Heart left ventricle (tissue), 16 donors: ENCODE data around the gene NUTF2. TPM values are rescaled to one million over a fixed set of nuclear protein-coding genes. Genes with fewer than 3 reads are reported as not detected.

ENCODE experiments used
- ATAC-seq, 4 donors: fragments of 200-7000 bp; cut with Tn5 transposase; one replicate each; pipeline ENCODE4 v1.9.1; 2020 to 2022; ENCODE audit warnings: moderate library complexity in 4 of 4, mild to moderate bottlenecking in 3 of 4, moderate number of reproducible peaks in 1 of 4
- DNase-seq, 5 donors: peaks; one replicate each; pipeline ENCODE4 v3.0.0-alpha.2; 2020
- H3K27ac ChIP-seq, 12 donors: fragments of 200-600 bp; sonication (generic) in 4 of 12; one replicate each; pipeline versions ENCODE4 v1.5.0 to v1.8.0; 2016 to 2022; ENCODE audit warnings: mild to moderate bottlenecking in 2 of 12
- H3K27me3 ChIP-seq, 9 donors: fragments of 200-600 bp; sonication (generic) in 2 of 9; one replicate each; pipeline versions ENCODE4 v1.5.1 to v1.8.0; 2016 to 2022; ENCODE audit warnings: mild to moderate bottlenecking in 3 of 9
- H3K36me3 ChIP-seq, 9 donors: fragments of 200-600 bp; sonication (generic) in 2 of 9; one replicate each; pipeline versions ENCODE4 v1.5.0 to v1.8.0; 2018 to 2022; ENCODE audit warnings: mild to moderate bottlenecking in 2 of 9
- H3K4me1 ChIP-seq, 12 donors: fragments of 200-600 bp; sonication (generic) in 4 of 12; one replicate each; pipeline versions ENCODE4 v1.5.0 to v1.8.0; 2016 to 2022; ENCODE audit warnings: mild to moderate bottlenecking in 3 of 12
- H3K4me3 ChIP-seq, 12 donors: fragments of 200-600 bp; sonication (generic) in 4 of 12; one replicate each; pipeline versions ENCODE4 v1.5.0 to v1.8.0; 2017 to 2022; ENCODE audit warnings: mild to moderate bottlenecking in 9 of 12, moderate library complexity in 4 of 12
- H3K9me3 ChIP-seq, 12 donors: fragments of 200-600 bp; sonication (generic) in 4 of 12; one replicate each; pipeline versions ENCODE4 v1.5.0 to v1.8.0; 2016 to 2022; ENCODE audit warnings: mild to moderate bottlenecking in 1 of 12
- CTCF ChIP-seq, 12 donors: fragments of 200-600 bp; sonication (generic) in 4 of 12; IDR thresholded peaks; one replicate each; pipeline versions ENCODE4 v1.5.0 to v1.8.0; 2018 to 2022; ENCODE audit warnings: antibody characterized with exemption in 12 of 12, mild to moderate bottlenecking in 5 of 12
- POLR2A ChIP-seq, 2 donors: fragments of 450-650 bp; IDR thresholded peaks; one replicate each; pipeline ENCODE4 v1.6.1; 2017; ENCODE audit warnings: antibody characterized with exemption in 2 of 2, mild to moderate bottlenecking in 2 of 2, moderate library complexity in 2 of 2
- WGBS, 4 donors: extraction: QIAGEN DNeasy Blood & Tissue Kit in 2 of 4; methylation state at CpG; one replicate each; pipeline versions ENCODE4 v1.1.5 to v1.1.7; 2013 to 2018; 5-methylcytosine and 5-hydroxymethylcytosine counted together
- intact Hi-C, 10 donors: fragments of 100-400 bp; cut with DNase I; formaldehyde crosslinking; loops; one replicate each; pipeline versions ENCODE4 v1.11.1 to v1.14.2; 2022
- polyA plus RNA-seq, 2 donors: library from polyadenylated mRNA; stranded (reverse); fragments of 200-250 nt; gene quantifications; one replicate each; pipeline ENCODE4 v1.2.3, GENCODE V29; 2013
- total RNA-seq, 9 donors: library from RNA; depleted of rRNA in 2 of 9; stranded (reverse); fragments of >200 nt in 2 of 9; fragmentation: NEBNext Ultra II Directional in 3 of 9; extraction: Animal tissue kit (Norgen Biotek cat#: 25700) in 3 of 9; gene quantifications; one replicate each; pipeline versions ENCODE4 v1.1.0 to v1.2.4, GENCODE V29; 2016 to 2023
- donor health status: ischemic (EF 13 %, LVEDD 7.1; RV severe dilation, severe dysfunction).
- donor health status: healthy with polysubstance abuse.
- donor health status: DM: no; HTN: yes; CAD: no.
- donor health status: DM: no; HTN: no; CAD: no.
- donor health status: ischemic (EF 25% LVEDD 6.9; RV normal size, moderate dysfunction).
- donor health status: ischemic (EF 25% LVEDD 5.7; RV mildly dilated, moderate dysfunction).
- donor health status: healthy.
- donor health status: DM: yes; HTN: yes; CAD: no.
- donor health status: ischemic (EF 35%, LVEDD 5.7; RV mildly dilated, moderate dysfunction).
- donor health status: nonischemic (EF 11% LVEDD 7.7; RV severe dilation, severe dysfunction).
- donor health status: DM: yes; HTN: yes; CAD: no.
- donor health status: PGD.
- donor health status: ischemic (EF 29% LVEDD 5.4; RV normal size, mild dysfunction).
- donor health status: nonischemic (EF 23%, LVEDD 6.1; RV moderate dilation, normal function).

Gene NUTF2
- total and polyA plus RNA-seq, 11 donors, result 66.5 to 191 (median 93.9) TPM

GRCh38 chr16:67917852-67918236 is 71.1 kb downstream of the NUTF2 start:
- intact Hi-C loops, result loop anchor here in 1 of 10 donors (5.0 kb wide), 1 partner anchor 101 kb away; no protein-coding TSS in a partner anchor
- Histone ChIP-seq H3K4me3 (no peak overlapping the region), H3K27me3 (no peaks in the 10 kb centered on the region), H3K27ac (peak overlapping the region in 11 of 12 donors; percentile 31 to 76 (median 64)), H3K36me3 (peaks cover 0 to 32% (median 6%) of the 10 kb centered on the region in 9 donors), H3K9me3 (no peaks in the 10 kb centered on the region), H3K4me1 (peaks cover 0 to 83% (median 51%) of the 10 kb centered on the region in 12 donors)
- 51 to 76% (median 59%) methylated on average over 4 of the region's 4 CpGs for WGBS, 4 donors
- TF ChIP-seq CTCF (IDR thresholded peaks at IDR 0.05) (no peak), POLR2A (IDR thresholded peaks at IDR 0.05) (no peak)
- no peak for DNase-seq
- peak in 3 of 4 donors; percentile 19 to 69 (median 40) for ATAC-seq

GRCh38 chr16:67919622-67920221 is 73.0 kb downstream of the NUTF2 start:
- DNase-seq, result no peak
- H3K27me3 ChIP-seq, result no peaks in the 10 kb centered on the region
- intact Hi-C loops, result loop anchor here in 4 of 10 donors (5.0 to 10.0 kb wide), 2 partner anchors 102 to 245 kb away; no protein-coding TSS in a partner anchor
- no peak overlapping the region for H3K4me3 ChIP-seq
- 55 to 73% (median 62%) methylated on average over 6 of the region's 6 CpGs for WGBS, 4 donors
- H3K9me3 ChIP-seq, result no peaks in the 10 kb centered on the region
- peaks cover 0 to 38% (median 5%) of the 10 kb centered on the region in 9 donors for H3K36me3 ChIP-seq
- peaks cover 0 to 98% (median 54%) of the 10 kb centered on the region in 12 donors for H3K4me1 ChIP-seq
- TF ChIP-seq POLR2A (IDR thresholded peaks at IDR 0.05) (no peak), CTCF (IDR thresholded peaks at IDR 0.05) (peak in 7 of 12 donors; percentile 10 to 52 (median 20))
- peak overlapping the region in 7 of 12 donors; percentile 4 to 39 (median 26) for H3K27ac ChIP-seq
- ATAC-seq, result peak in 3 of 4 donors; percentile 27 to 35 (median 27)

Other genes with a start within 250 kb of the NUTF2 start
- 1 to 10 TPM in 3 of 9 donors, under 1 TPM in 4, not detected in 2; 0.27 to 1.7 (median 0.60) TPM for gene CARMIL2, start 201.8 kb upstream of the NUTF2 start, total RNA-seq
- gene CARMIL2, start 201.8 kb upstream of the NUTF2 start, polyA plus RNA-seq, result under 1 TPM; 0.21 to 0.30 TPM
- gene ACD, start 186.7 kb upstream of the NUTF2 start, total RNA-seq, result 10 to 100 TPM in 4 of 9 donors, 1 to 10 TPM in 5; 6.2 to 19.9 (median 9.5) TPM
- 10 to 100 TPM in 1 of 2 donors, 1 to 10 TPM in 1; 7.8 to 15.6 TPM for gene ACD, start 186.7 kb upstream of the NUTF2 start, polyA plus RNA-seq
- 1 to 10 TPM; 1.7 to 5.6 (median 2.9) TPM for gene PARD6A, start 186.0 kb upstream of the NUTF2 start, total RNA-seq
- 1 to 10 TPM; 2.7 to 7.0 TPM for gene PARD6A, start 186.0 kb upstream of the NUTF2 start, polyA plus RNA-seq
- gene ENKD1, start 180.2 kb upstream of the NUTF2 start, total RNA-seq, result 10 to 100 TPM in 4 of 9 donors, 1 to 10 TPM in 5; 7.6 to 15.6 (median 8.6) TPM
- gene ENKD1, start 180.2 kb upstream of the NUTF2 start, polyA plus RNA-seq, result 10 to 100 TPM; 11.8 to 26.9 TPM
- 10 to 100 TPM in 1 of 9 donors, 1 to 10 TPM in 8; 3.5 to 11.6 (median 4.3) TPM for gene C16orf86, start 180.1 kb upstream of the NUTF2 start, total RNA-seq
- gene C16orf86, start 180.1 kb upstream of the NUTF2 start, polyA plus RNA-seq, result 1 to 10 TPM; 2.1 to 4.4 TPM
- 10 to 100 TPM in 3 of 9 donors, 1 to 10 TPM in 6; 6.5 to 11.7 (median 9.8) TPM for gene GFOD2, start 127.6 kb upstream of the NUTF2 start, total RNA-seq
- gene GFOD2, start 127.6 kb upstream of the NUTF2 start, polyA plus RNA-seq, result 10 to 100 TPM in 1 of 2 donors, 1 to 10 TPM in 1; 8.2 to 15.4 TPM
- gene RANBP10, start 40.4 kb upstream of the NUTF2 start, total RNA-seq, result 10 to 100 TPM in 6 of 9 donors, 1 to 10 TPM in 3; 7.1 to 19.7 (median 12.3) TPM
- 10 to 100 TPM in 1 of 2 donors, 1 to 10 TPM in 1; 5.6 to 11.2 TPM for gene RANBP10, start 40.4 kb upstream of the NUTF2 start, polyA plus RNA-seq
- under 1 TPM in 8 of 9 donors, not detected in 1; 0.16 to 0.93 (median 0.46) TPM for gene TSNAXIP1, start 40.0 kb upstream of the NUTF2 start, total RNA-seq
- gene TSNAXIP1, start 40.0 kb upstream of the NUTF2 start, polyA plus RNA-seq, result under 1 TPM; 0.67 to 0.76 TPM
- gene THAP11, start 4.6 kb upstream of the NUTF2 start, total RNA-seq, result 10 to 100 TPM; 24.9 to 87.5 (median 31.4) TPM
- 10 to 100 TPM; 10.6 to 26.3 TPM for gene THAP11, start 4.6 kb upstream of the NUTF2 start, polyA plus RNA-seq
- 10 to 100 TPM; 14.4 to 31.2 (median 20.1) TPM for gene CENPT, start 760 bp downstream of the NUTF2 start, total RNA-seq
- gene CENPT, start 760 bp downstream of the NUTF2 start, polyA plus RNA-seq, result 10 to 100 TPM; 25.7 to 28.0 TPM
- 10 to 100 TPM; 26.2 to 42.5 (median 32.5) TPM for gene EDC4, start 26.1 kb downstream of the NUTF2 start, total RNA-seq
- gene EDC4, start 26.1 kb downstream of the NUTF2 start, polyA plus RNA-seq, result 10 to 100 TPM; 27.8 to 31.1 TPM
- gene NRN1L, start 38.0 kb downstream of the NUTF2 start, total RNA-seq, result 1 to 10 TPM in 4 of 9 donors, under 1 TPM in 2, not detected in 3; 0.78 to 5.8 (median 1.7) TPM
- gene NRN1L, start 38.0 kb downstream of the NUTF2 start, polyA plus RNA-seq, result 1 to 10 TPM; 1.7 to 1.8 TPM
- 10 to 100 TPM; 17.1 to 31.3 (median 21.6) TPM for gene PSKH1, start 46.3 kb downstream of the NUTF2 start, total RNA-seq
- gene PSKH1, start 46.3 kb downstream of the NUTF2 start, polyA plus RNA-seq, result 10 to 100 TPM; 16.3 to 36.9 TPM
- 1 to 10 TPM in 3 of 9 donors, under 1 TPM in 5, not detected in 1; 0.23 to 2.1 (median 0.74) TPM for gene CTRL, start 84.9 kb downstream of the NUTF2 start, total RNA-seq
- gene CTRL, start 84.9 kb downstream of the NUTF2 start, polyA plus RNA-seq, result under 1 TPM; 0.61 to 0.90 TPM
- gene PSMB10, start 89.9 kb downstream of the NUTF2 start, total RNA-seq, result 100 to 1,000 TPM in 1 of 9 donors, 10 to 100 TPM in 8; 39.4 to 182 (median 60.5) TPM
- 100 to 1,000 TPM in 1 of 2 donors, 10 to 100 TPM in 1; 56.9 to 118 TPM for gene PSMB10, start 89.9 kb downstream of the NUTF2 start, polyA plus RNA-seq
- gene LCAT, start 97.2 kb downstream of the NUTF2 start, total RNA-seq, result 10 to 100 TPM in 7 of 9 donors, 1 to 10 TPM in 2; 9.7 to 24.1 (median 18.2) TPM
- gene LCAT, start 97.2 kb downstream of the NUTF2 start, polyA plus RNA-seq, result 10 to 100 TPM; 10.9 to 31.7 TPM
- gene SLC12A4, start 121.7 kb downstream of the NUTF2 start, total RNA-seq, result 10 to 100 TPM; 64.6 to 92.2 (median 86.8) TPM
- gene SLC12A4, start 121.7 kb downstream of the NUTF2 start, polyA plus RNA-seq, result 10 to 100 TPM; 65.3 to 81.5 TPM
- gene DPEP3, start 133.6 kb downstream of the NUTF2 start, total RNA-seq, result under 1 TPM in 2 of 9 donors, not detected in 7; 0.13 to 0.16 TPM
- gene DPEP3, start 133.6 kb downstream of the NUTF2 start, polyA plus RNA-seq, result not detected
- 1 to 10 TPM in 5 of 9 donors, under 1 TPM in 4; 0.42 to 9.8 (median 1.2) TPM for gene DPEP2, start 152.6 kb downstream of the NUTF2 start, total RNA-seq
- gene DPEP2, start 152.6 kb downstream of the NUTF2 start, polyA plus RNA-seq, result 1 to 10 TPM; 1.1 to 1.2 TPM
- not detected for gene DPEP2NB, start 169.0 kb downstream of the NUTF2 start, total RNA-seq
- gene DPEP2NB, start 169.0 kb downstream of the NUTF2 start, polyA plus RNA-seq, result not detected
- gene DDX28, start 176.3 kb downstream of the NUTF2 start, total RNA-seq, result 10 to 100 TPM in 2 of 9 donors, 1 to 10 TPM in 7; 4.4 to 11.9 (median 8.8) TPM
- gene DDX28, start 176.3 kb downstream of the NUTF2 start, polyA plus RNA-seq, result 10 to 100 TPM in 1 of 2 donors, 1 to 10 TPM in 1; 8.3 to 10.7 TPM
- gene DUS2, start 176.4 kb downstream of the NUTF2 start, total RNA-seq, result 10 to 100 TPM in 1 of 9 donors, 1 to 10 TPM in 8; 3.8 to 11.5 (median 7.2) TPM
- 10 to 100 TPM in 1 of 2 donors, 1 to 10 TPM in 1; 4.5 to 10.4 TPM for gene DUS2, start 176.4 kb downstream of the NUTF2 start, polyA plus RNA-seq
- gene NFATC3, start 238.4 kb downstream of the NUTF2 start, total RNA-seq, result 10 to 100 TPM; 20.6 to 35.1 (median 28.8) TPM
- gene NFATC3, start 238.4 kb downstream of the NUTF2 start, polyA plus RNA-seq, result 10 to 100 TPM in 1 of 2 donors, 1 to 10 TPM in 1; 5.9 to 12.1 TPM